H9 (cell line): ENCODE data around the gene WNT7B. TPM values are rescaled to one million over a fixed set of nuclear protein-coding genes. Genes with fewer than 3 reads are reported as not detected.

Experiments used
- DNase-seq: peaks from one replicate; pipeline ENCODE4 v3.0.0-alpha.2; 2017
- H2AFZ ChIP-seq: one replicate; pipeline ENCODE4 v1.6.1; 2013; ENCODE audit warnings: mild to moderate bottlenecking, low read length, control low read depth, moderate library complexity
- H2AK5ac ChIP-seq: 2 replicates; pipeline ENCODE4 v1.6.1; 2013; ENCODE audit warnings: low read length, control low read depth, mixed read lengths; ENCODE audit not compliant: insufficient read length
- H2BK120ac ChIP-seq: one replicate; pipeline ENCODE4 v1.6.1; 2013; ENCODE audit warnings: low read depth, mild to moderate bottlenecking, low read length, control low read depth, inconsistent platforms; ENCODE audit not compliant: poor library complexity, severe bottlenecking
- H2BK12ac ChIP-seq: 2 replicates; pipeline ENCODE4 v1.6.1; 2013; ENCODE audit warnings: low read length, control low read depth, mixed read lengths, low read depth; ENCODE audit not compliant: insufficient read length
- H2BK15ac ChIP-seq: 2 replicates; pipeline ENCODE4 v1.6.1; 2013; ENCODE audit warnings: low read depth, low read length, control low read depth
- H2BK20ac ChIP-seq: one replicate; pipeline ENCODE4 v1.6.1; 2013; ENCODE audit warnings: low read depth, mild to moderate bottlenecking, low read length, control low read depth, inconsistent platforms; ENCODE audit not compliant: poor library complexity, severe bottlenecking
- H2BK5ac ChIP-seq: 2 replicates; pipeline ENCODE4 v1.6.1; 2013; ENCODE audit warnings: low read length, control low read depth, mixed read lengths; ENCODE audit not compliant: insufficient read length
- H3K14ac ChIP-seq: 2 replicates; pipeline ENCODE4 v1.6.1; 2013; ENCODE audit warnings: low read length, control low read depth; ENCODE audit not compliant: insufficient read depth
- H3K18ac ChIP-seq: 2 replicates; pipeline ENCODE4 v1.6.1; 2013; ENCODE audit warnings: low read depth, mild to moderate bottlenecking, mixed read lengths, low read length, control low read depth; ENCODE audit not compliant: insufficient read length
- H3K23ac ChIP-seq: 2 replicates; pipeline ENCODE4 v1.6.1; 2013; ENCODE audit warnings: low read length, control low read depth, mixed read lengths, low read depth; ENCODE audit not compliant: insufficient read length
- H3K23me2 ChIP-seq: 2 replicates; pipeline ENCODE4 v1.6.1; 2013; ENCODE audit warnings: low read depth, mild to moderate bottlenecking, mixed read lengths, low read length, control low read depth; ENCODE audit not compliant: insufficient read length, poor library complexity, severe bottlenecking
- H3K27ac ChIP-seq: 2 replicates; pipeline ENCODE4 v1.5.1; 2013; ENCODE audit warnings: low read length, control low read depth, mixed read lengths, low read depth; ENCODE audit not compliant: insufficient read length
- H3K27me3 ChIP-seq: 2 replicates; pipeline ENCODE4 v1.6.1; 2013; ENCODE audit warnings: low read length, control low read depth, inconsistent platforms; ENCODE audit not compliant: insufficient read depth
- H3K4ac ChIP-seq: 2 replicates; pipeline ENCODE4 v1.6.1; 2013; ENCODE audit warnings: low read depth, mild to moderate bottlenecking, control low read depth, inconsistent platforms, low read length, moderate library complexity
- H3K4me1 ChIP-seq: 2 replicates; pipeline ENCODE4 v1.6.1; 2013; ENCODE audit warnings: low read length, control low read depth, inconsistent platforms; ENCODE audit not compliant: insufficient read depth
- H3K4me2 ChIP-seq: 2 replicates; pipeline ENCODE4 v1.6.1; 2013; ENCODE audit warnings: low read length, control low read depth, mixed read lengths; ENCODE audit not compliant: insufficient read length, insufficient read depth
- H3K56ac ChIP-seq: 2 replicates; pipeline ENCODE4 v1.6.1; 2013; ENCODE audit warnings: low read depth, mild to moderate bottlenecking, mixed read lengths, low read length, control low read depth; ENCODE audit not compliant: insufficient read length
- H3K79me1 ChIP-seq: 2 replicates; pipeline ENCODE4 v1.6.1; 2013; ENCODE audit warnings: low read depth, mild to moderate bottlenecking, moderate library complexity, low read length, control low read depth, inconsistent platforms; ENCODE audit not compliant: insufficient read depth, poor library complexity, severe bottlenecking
- H3K79me2 ChIP-seq: 2 replicates; pipeline ENCODE4 v1.6.1; 2013; ENCODE audit warnings: low read length, control low read depth, inconsistent platforms; ENCODE audit not compliant: insufficient read depth
- H3K9ac ChIP-seq: 2 replicates; pipeline ENCODE4 v1.6.1; 2013; ENCODE audit warnings: low read length, control low read depth, mixed read lengths; ENCODE audit not compliant: insufficient read length; ENCODE audit errors: extremely low read depth
- H3K9me3 ChIP-seq: one replicate; pipeline ENCODE4 v1.6.1; 2013; ENCODE audit warnings: low read depth, low read length, inconsistent platforms; ENCODE audit not compliant: control insufficient read depth
- H3T11ph ChIP-seq: one replicate; pipeline ENCODE4 v1.6.1; 2013; ENCODE audit warnings: mild to moderate bottlenecking, low read length, control low read depth, inconsistent platforms
- H4K20me1 ChIP-seq: one replicate; pipeline ENCODE4 v1.6.1; 2013; ENCODE audit not compliant: control insufficient read depth, insufficient read length, insufficient read depth
- H4K5ac ChIP-seq: 2 replicates; pipeline ENCODE4 v1.6.1; 2013; ENCODE audit warnings: low read depth, mild to moderate bottlenecking, mixed read lengths, low read length, control low read depth; ENCODE audit not compliant: insufficient read length
- H4K8ac ChIP-seq: replicated peaks from 2 replicates; pipeline ENCODE4 v1.6.1; 2013; ENCODE audit warnings: low read length, control low read depth, mixed read lengths, low read depth; ENCODE audit not compliant: insufficient read length
- H4K91ac ChIP-seq: 2 replicates; pipeline ENCODE4 v1.6.1; 2013; ENCODE audit warnings: low read depth, mild to moderate bottlenecking, moderate library complexity, mixed read lengths, low read length, control low read depth; ENCODE audit not compliant: insufficient read length
- H3K27ac Mint-ChIP-seq, 3 experiments: 2 replicates in 2 of 3; 3 replicates in 1 of 3; pipeline ENCODE4 v1.8.0; 2020 to 2021; ENCODE audit warnings: mixed read lengths in 3 of 3, mild to moderate bottlenecking in 1 of 3, moderate library complexity in 1 of 3
- H3K27me3 Mint-ChIP-seq: 2 replicates; pipeline ENCODE4 v1.8.0; 2021; ENCODE audit warnings: low read depth, mild to moderate bottlenecking, moderate library complexity, mixed read lengths
- H3K36me3 Mint-ChIP-seq, 3 experiments: 2 replicates in 2 of 3; 3 replicates in 1 of 3; pipeline ENCODE4 v1.8.0; 2020 to 2021; ENCODE audit warnings: low read depth in 3 of 3, mixed read lengths in 3 of 3; ENCODE audit not compliant: insufficient read depth in 1 of 3
- H3K4me1 Mint-ChIP-seq, 2 experiments: 2 replicates each; pipeline ENCODE4 v1.8.0; 2020; ENCODE audit warnings: mixed read lengths in 2 of 2
- H3K4me3 Mint-ChIP-seq, 2 experiments: 2 replicates in 1 of 2; 3 replicates in 1 of 2; pipeline ENCODE4 v1.8.0; 2020 to 2021; ENCODE audit warnings: mild to moderate bottlenecking in 2 of 2, mixed read lengths in 2 of 2, moderate library complexity in 1 of 2
- H3K9me3 Mint-ChIP-seq, 2 experiments: 2 replicates in 1 of 2; 3 replicates in 1 of 2; pipeline ENCODE4 v1.8.0; 2020; ENCODE audit warnings: mild to moderate bottlenecking in 2 of 2, mixed read lengths in 2 of 2, moderate library complexity in 1 of 2
- CTCF ChIP-seq: fragments of 200-600 bp; sonication (generic); conservative IDR thresholded peaks from 3 replicates; pipeline ENCODE4 v1.8.0; 2021; ENCODE audit warnings: antibody characterized with exemption, mild to moderate bottlenecking
- WGBS: extraction: QIAGEN DNeasy Blood & Tissue Kit; methylation state at CpG from one replicate; pipeline ENCODE4 v1.1.7; 2013; ENCODE audit warnings: missing lambda C conversion rate, low lambda C conversion rate, mixed read lengths; ENCODE audit not compliant: insufficient read length; ENCODE audit errors: extremely low coverage; 5-methylcytosine and 5-hydroxymethylcytosine counted together
- total RNA-seq: library from RNA; stranded (reverse); gene quantifications from 2 replicates; pipeline ENCODE4 v1.2.1, GENCODE V29; 2021

Gene WNT7B
- total RNA-seq, 1 experiment from 2014 or later = 0.09 TPM

GRCh38 chr22:45881524-45881875, 95.5 kb downstream of the WNT7B start:
- H3K4me1 Mint-ChIP-seq = peaks cover 7 to 32% of the 10 kb centered on the region in 2 experiments
- no peak overlapping the region for H3K27ac Mint-ChIP-seq
- H3K27ac ChIP-seq = no peak overlapping the region

More at GRCh38 chr22:45881524-45881875, 95.5 kb downstream of the WNT7B start:
- H2AK5ac ChIP-seq = no peak overlapping the region
- no peak overlapping the region for H2BK20ac ChIP-seq
- peaks cover 3% of the 10 kb centered on the region; the same call in 1 of the 2 replicates for H3K27me3 ChIP-seq
- DNase-seq = no peak
- no peaks in the 10 kb centered on the region for H3K79me2 ChIP-seq
- no peak overlapping the region for H2AFZ ChIP-seq
- no peak overlapping the region for H2BK15ac ChIP-seq
- TF ChIP-seq CTCF = no peak
- no peak overlapping the region for H4K5ac ChIP-seq
- H2BK120ac ChIP-seq = no peak overlapping the region
- no peaks in the 10 kb centered on the region for H3K4me1 ChIP-seq
- H4K91ac ChIP-seq = no peak overlapping the region
- no peak overlapping the region for H3K9ac ChIP-seq
- H3T11ph ChIP-seq = no peak overlapping the region
- no peak overlapping the region for H2BK5ac ChIP-seq
- no peaks in the 10 kb centered on the region for H3K79me1 ChIP-seq
- no peak overlapping the region for H3K4ac ChIP-seq
- H2BK12ac ChIP-seq = no peak overlapping the region
- no peaks in the 10 kb centered on the region for H3K9me3 ChIP-seq
- no peak overlapping the region for H3K56ac ChIP-seq
- no peak overlapping the region for H3K14ac ChIP-seq
- Mint-ChIP-seq H3K27me3 (peaks cover 9% of the 10 kb centered on the region), H3K4me3 (0 out of 5 replicates have a peak overlapping the region, but pooled peaks of 1 of the 2 experiments have one; percentile 17), H3K9me3 (no peaks in the 10 kb centered on the region), H3K36me3 (no peaks in the 10 kb centered on the region)
- no peak overlapping the region for H4K8ac ChIP-seq
- H4K20me1 ChIP-seq = no peaks in the 10 kb centered on the region
- no peak overlapping the region for H3K4me2 ChIP-seq
- no peak overlapping the region for H3K18ac ChIP-seq
- no peak overlapping the region for H3K23ac ChIP-seq
- no CpG with 5 or more reads among the region's 8 CpGs for WGBS
- H3K23me2 ChIP-seq = no peaks in the 10 kb centered on the region
